IMR-90 (cell line): Measurements from ENCODE around the gene OR8G5. TPM values are rescaled to one million over a fixed set of nuclear protein-coding genes. Genes with fewer than 3 reads are reported as not detected.

ENCODE experiments used
- ATAC-seq: fragments of 200-7000 bp; cut with Tn5 transposase; 2 replicates; pipeline ENCODE4 v1.9.1; 2020; ENCODE audit warnings: low read depth, mild to moderate bottlenecking, moderate library complexity
- BruUV-seq: library from RNA; stranded (reverse); fragments of 400-500 nt; replicated peaks from 2 replicates; lab custom pipeline; 2021; lab: Mats Ljungman, UMichigan
- CTCF ChIA-PET: fragments of 300-600 bp; formaldehyde crosslinking; extraction: SDS; loops from one replicate; lab custom pipeline; 2021; ENCODE audit warnings: antibody characterized with exemption; lab: Yijun Ruan, JAX
- POLR2A ChIA-PET: fragments of 300-600 bp; sonication (Branson Sonifier 250); formaldehyde crosslinking; loops from one replicate; lab custom pipeline; 2022; ENCODE audit warnings: antibody characterized with exemption; ENCODE audit not compliant: unreplicated experiment; lab: Charles Lee
- DNase-seq: peaks from one replicate; pipeline ENCODE4 v3.0.0; 2013
- H2AFZ ChIP-seq: replicated peaks from 2 replicates; pipeline ENCODE3; 2013; ENCODE audit warnings: low read length, mild to moderate bottlenecking; ENCODE audit not compliant: poor library complexity
- H2AK5ac ChIP-seq: 2 replicates; pipeline ENCODE4 v1.6.1; 2013; ENCODE audit warnings: low read depth, low read length, inconsistent platforms
- H2AK9ac ChIP-seq: replicated peaks from 2 replicates; pipeline ENCODE3; 2013; ENCODE audit warnings: mild to moderate bottlenecking, low read depth, low read length, moderate library complexity; ENCODE audit not compliant: poor library complexity
- H2BK120ac ChIP-seq: 2 replicates; pipeline ENCODE4 v1.6.1; 2013; ENCODE audit warnings: low read depth, low read length, inconsistent platforms
- H2BK15ac ChIP-seq: 3 replicates; pipeline ENCODE4 v1.6.1; 2013; ENCODE audit warnings: low read depth, low read length, inconsistent platforms
- H2BK20ac ChIP-seq: 2 replicates; pipeline ENCODE4 v1.6.1; 2013; ENCODE audit warnings: low read depth, mild to moderate bottlenecking, inconsistent platforms, low read length, moderate library complexity
- H2BK5ac ChIP-seq: 2 replicates; pipeline ENCODE4 v1.6.1; 2013; ENCODE audit warnings: mild to moderate bottlenecking, low read depth, low read length, inconsistent platforms; ENCODE audit not compliant: poor library complexity, severe bottlenecking
- H3K14ac ChIP-seq: replicated peaks from 2 replicates; pipeline ENCODE4 v1.6.1; 2013; ENCODE audit warnings: low read depth, low read length, inconsistent platforms
- H3K18ac ChIP-seq: 2 replicates; pipeline ENCODE4 v1.6.1; 2013; ENCODE audit warnings: low read depth, low read length, control low read depth
- H3K23ac ChIP-seq: 2 replicates; pipeline ENCODE4 v1.6.1; 2013; ENCODE audit warnings: low read depth, low read length, inconsistent platforms
- H3K27ac ChIP-seq: 2 replicates; pipeline ENCODE4 v1.5.1; 2013; ENCODE audit warnings: mild to moderate bottlenecking, control low read depth, low read length; ENCODE audit not compliant: insufficient read depth
- H3K27me3 ChIP-seq: 2 replicates; pipeline ENCODE4 v1.6.1; 2013; ENCODE audit warnings: low read length; ENCODE audit not compliant: control insufficient read depth, insufficient read depth
- H3K36me3 ChIP-seq: 2 replicates; pipeline ENCODE4 v1.6.1; 2013; ENCODE audit warnings: low read length, mixed read lengths; ENCODE audit not compliant: control insufficient read depth, insufficient read depth
- H3K4ac ChIP-seq: 2 replicates; pipeline ENCODE4 v1.6.1; 2013; ENCODE audit warnings: low read depth, low read length, inconsistent platforms
- H3K4me1 ChIP-seq: 2 replicates; pipeline ENCODE4 v1.6.1; 2013; ENCODE audit warnings: low read length, mixed read lengths; ENCODE audit not compliant: control insufficient read depth, insufficient read depth
- H3K4me2 ChIP-seq: 2 replicates; pipeline ENCODE4 v1.6.1; 2013; ENCODE audit warnings: low read depth, mild to moderate bottlenecking, control low read depth, low read length, moderate library complexity
- H3K4me3 ChIP-seq: 2 replicates; pipeline ENCODE4 v1.5.1; 2013; ENCODE audit warnings: low read depth, mild to moderate bottlenecking, control low read depth, low read length, moderate library complexity; ENCODE audit not compliant: insufficient read depth
- H3K56ac ChIP-seq: 2 replicates; pipeline ENCODE4 v1.6.1; 2013; ENCODE audit warnings: low read length, inconsistent platforms; ENCODE audit not compliant: insufficient read depth; ENCODE audit errors: extremely low read depth
- H3K79me1 ChIP-seq, 2 experiments: 2 replicates each; pipeline ENCODE4 v1.6.1; 2013; ENCODE audit warnings: low read length in 2 of 2, inconsistent platforms in 1 of 2, low read depth in 1 of 2
- H3K9ac ChIP-seq: 2 replicates; pipeline ENCODE4 v1.6.1; 2013; ENCODE audit warnings: low read depth, low read length, control low read depth
- H3K9me1 ChIP-seq: 2 replicates; pipeline ENCODE4 v1.6.1; 2013; ENCODE audit warnings: low read length, inconsistent platforms; ENCODE audit not compliant: insufficient read depth
- H3K9me3 ChIP-seq: 2 replicates; pipeline ENCODE4 v1.6.1; 2013; ENCODE audit warnings: low read length; ENCODE audit not compliant: control insufficient read depth, insufficient read depth
- H4K20me1 ChIP-seq: 2 replicates; pipeline ENCODE4 v1.6.1; 2013; ENCODE audit warnings: low read length, inconsistent platforms; ENCODE audit not compliant: insufficient read depth
- H4K5ac ChIP-seq: 2 replicates; pipeline ENCODE4 v1.6.1; 2013; ENCODE audit warnings: mild to moderate bottlenecking, low read depth, low read length, control low read depth
- H4K8ac ChIP-seq, 2 experiments: 2 replicates each; pipeline ENCODE4 v1.6.1; 2013; ENCODE audit warnings: low read depth in 2 of 2, low read length in 2 of 2, control low read depth in 1 of 2, inconsistent platforms in 1 of 2
- H4K91ac ChIP-seq: 2 replicates; pipeline ENCODE4 v1.6.1; 2013; ENCODE audit warnings: low read depth, low read length, inconsistent platforms; ENCODE audit not compliant: insufficient read depth
- BHLHE40 ChIP-seq: fragments of 150-350 bp; IDR thresholded peaks from 2 replicates; pipeline ENCODE4 v1.6.1; 2016; ENCODE audit warnings: mild to moderate bottlenecking, low read depth, low read length
- CEBPB ChIP-seq: IDR thresholded peaks from 2 replicates; pipeline ENCODE4 v1.6.1; 2012; ENCODE audit warnings: low read depth, low read length, improper control_type of control experiment
- CHD1 ChIP-seq: IDR thresholded peaks from 2 replicates; pipeline ENCODE4 v1.6.1; 2012; ENCODE audit warnings: low read depth, low read length, improper control_type of control experiment
- ELK1 ChIP-seq: fragments of 150-350 bp; IDR thresholded peaks from 2 replicates; pipeline ENCODE4 v1.6.1; 2016; ENCODE audit warnings: low read depth, mild to moderate bottlenecking, low read length, moderate library complexity, borderline replicate concordance
- FOS ChIP-seq: fragments of 150-350 bp; IDR thresholded peaks from 2 replicates; pipeline ENCODE4 v1.6.1; 2016; ENCODE audit warnings: low read depth, low read length
- MAFK ChIP-seq: IDR thresholded peaks from 2 replicates; pipeline ENCODE4 v1.6.1; 2012; ENCODE audit warnings: low read depth, low read length, improper control_type of control experiment
- MAZ ChIP-seq: IDR thresholded peaks from 2 replicates; pipeline ENCODE4 v1.6.1; 2012; ENCODE audit warnings: low read depth, mild to moderate bottlenecking, low read length, improper control_type of control experiment, moderate library complexity, borderline replicate concordance
- MXI1 ChIP-seq: IDR thresholded peaks from 2 replicates; pipeline ENCODE4 v1.6.1; 2012; ENCODE audit warnings: low read depth, mild to moderate bottlenecking, low read length, moderate library complexity, borderline replicate concordance
- NFE2L2 ChIP-seq: fragments of 150-350 bp; IDR thresholded peaks from 2 replicates; pipeline ENCODE4 v1.6.1; 2016; ENCODE audit warnings: low read depth, mild to moderate bottlenecking, low read length
- RAD21 ChIP-seq: IDR thresholded peaks from 2 replicates; pipeline ENCODE4 v1.6.1; 2012; ENCODE audit warnings: low read length, improper control_type of control experiment
- RCOR1 ChIP-seq: IDR thresholded peaks from 2 replicates; pipeline ENCODE4 v1.6.1; 2012; ENCODE audit warnings: mild to moderate bottlenecking, low read length, improper control_type of control experiment; ENCODE audit not compliant: insufficient replicate concordance
- WGBS, 2 experiments: methylation state at CpG; one replicate each; pipeline versions ENCODE4 v1.1.5 to v1.1.7; 2013; ENCODE audit warnings: missing lambda C conversion rate in 2 of 2; ENCODE audit not compliant: insufficient read length in 1 of 2; ENCODE audit errors: extremely low coverage in 2 of 2; 5-methylcytosine and 5-hydroxymethylcytosine counted together
- dilution Hi-C: fragments of 300-500 bp; cut with HindIII; formaldehyde crosslinking; loops from one replicate; pipeline ENCODE4 v1.14.3; 2018; ENCODE audit warnings: low sequenced_read_pairs; ENCODE audit not compliant: unreplicated experiment
- in situ Hi-C: fragments of 300-500 bp; cut with MboI; formaldehyde crosslinking; loops from 3 replicates; pipeline ENCODE4 v1.14.3; 2019; ENCODE audit warnings: low sequenced_read_pairs, inconsistent platforms, mixed read lengths
- intact Hi-C: fragments of 100-400 bp; cut with micrococcal nuclease; formaldehyde crosslinking; loops from 2 replicates; pipeline ENCODE4 v1.10.0; 2022
- polyA plus RNA-seq, 3 experiments: library from polyadenylated mRNA; depleted of rRNA; stranded (reverse); fragments of >200 nt; gene quantifications; 2 replicates each; pipeline ENCODE4 v1.2.3, GENCODE V29; 2012; ENCODE audit warnings: low replicate concordance in 1 of 3
- total RNA-seq: library from RNA; depleted of rRNA; stranded (reverse); fragments of >200 nt; gene quantifications from 2 replicates; pipeline ENCODE4 v1.2.3, GENCODE V29; 2012
- TF ChIP-seq, protein P1 (sequence below): fragments of 150-350 bp; IDR thresholded peaks from 2 replicates; pipeline ENCODE4 v1.6.1; 2017; ENCODE audit warnings: mild to moderate bottlenecking, antibody characterized with exemption, low read length, low read depth
- TF ChIP-seq, protein P2 (sequence below): conservative IDR thresholded peaks from 2 replicates; pipeline ENCODE4 v1.5.1; 2012; ENCODE audit warnings: mild to moderate bottlenecking, low read depth, low read length, improper control_type of control experiment

Gene OR8G5
- total and polyA plus RNA-seq, 2 of the 4 experiments (the other 2 are of a cell fraction) = not detected

- no TSS peak for BruUV-seq
- dilution Hi-C loops (no loop called here), intact Hi-C loops (no loop called here), in situ Hi-C loops (no loop called here)
- Histone ChIP-seq H2AK5ac (no peak overlapping the region), H4K5ac (no peak overlapping the region; the same call in 1 of the 2 replicates), H3K4me1 (peaks cover 3% of the 10 kb centered on the region), H3K9me1 (peaks cover 7% of the 10 kb centered on the region; the same call in 1 of the 2 replicates), H2AK9ac (no peak overlapping the region), H3K27ac (no peak overlapping the region), H4K8ac (peak overlapping the region in 1 of 2 experiments; percentile 51; a peak in 2 of 4 replicates), H4K91ac (peak overlapping the region; percentile 55; the same call in 1 of the 2 replicates), H3K27me3 (no peaks in the 10 kb centered on the region), H3K36me3 (no peaks in the 10 kb centered on the region), H3K23ac (no peak overlapping the region), H2BK120ac (peak overlapping the region; percentile 76), H3K9me3 (no peaks in the 10 kb centered on the region), H3K9ac (no peak overlapping the region), H3K4me2 (no peak overlapping the region), H3K56ac (no peak overlapping the region), H2BK5ac (peak overlapping the region; percentile 10), H3K4ac (peak overlapping the region; percentile 85), H2AFZ (no peak overlapping the region), H3K4me3 (no peak overlapping the region), H3K18ac (peak overlapping the region; percentile 67; the same call in 1 of the 2 replicates), H2BK15ac (no peak overlapping the region), H4K20me1 (no peaks in the 10 kb centered on the region), H3K79me1 (no peaks in the 10 kb centered on the region), H3K14ac (peak overlapping the region; percentile 17; the same call in 1 of the 2 replicates), H2BK20ac (peak overlapping the region; percentile 78; the same call in 1 of the 2 replicates)
- WGBS, 2 experiments = no CpG with 5 or more reads among the region's 3 CpGs
- CTCF ChIA-PET = interaction anchor here (1.3 kb wide), 1 partner anchor 124 kb away, joined by 3 read pairs; no protein-coding TSS in a partner anchor
- no peak for TF ChIP-seq MAZ
- TF ChIP-seq FOS = no peak
- no peak for TF ChIP-seq BHLHE40
- no peak for TF ChIP-seq ELK1
- TF ChIP-seq RCOR1 = no peak
- no peak for TF ChIP-seq CEBPB
- TF ChIP-seq RAD21 = no peak
- TF ChIP-seq NFE2L2 = no peak
- TF ChIP-seq, protein P1, sequence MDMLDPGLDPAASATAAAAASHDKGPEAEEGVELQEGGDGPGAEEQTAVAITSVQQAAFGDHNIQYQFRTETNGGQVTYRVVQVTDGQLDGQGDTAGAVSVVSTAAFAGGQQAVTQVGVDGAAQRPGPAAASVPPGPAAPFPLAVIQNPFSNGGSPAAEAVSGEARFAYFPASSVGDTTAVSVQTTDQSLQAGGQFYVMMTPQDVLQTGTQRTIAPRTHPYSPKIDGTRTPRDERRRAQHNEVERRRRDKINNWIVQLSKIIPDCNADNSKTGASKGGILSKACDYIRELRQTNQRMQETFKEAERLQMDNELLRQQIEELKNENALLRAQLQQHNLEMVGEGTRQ = no peak
- TF ChIP-seq CHD1 = no peak
- TF ChIP-seq MAFK = no peak
- TF ChIP-seq, protein P2, sequence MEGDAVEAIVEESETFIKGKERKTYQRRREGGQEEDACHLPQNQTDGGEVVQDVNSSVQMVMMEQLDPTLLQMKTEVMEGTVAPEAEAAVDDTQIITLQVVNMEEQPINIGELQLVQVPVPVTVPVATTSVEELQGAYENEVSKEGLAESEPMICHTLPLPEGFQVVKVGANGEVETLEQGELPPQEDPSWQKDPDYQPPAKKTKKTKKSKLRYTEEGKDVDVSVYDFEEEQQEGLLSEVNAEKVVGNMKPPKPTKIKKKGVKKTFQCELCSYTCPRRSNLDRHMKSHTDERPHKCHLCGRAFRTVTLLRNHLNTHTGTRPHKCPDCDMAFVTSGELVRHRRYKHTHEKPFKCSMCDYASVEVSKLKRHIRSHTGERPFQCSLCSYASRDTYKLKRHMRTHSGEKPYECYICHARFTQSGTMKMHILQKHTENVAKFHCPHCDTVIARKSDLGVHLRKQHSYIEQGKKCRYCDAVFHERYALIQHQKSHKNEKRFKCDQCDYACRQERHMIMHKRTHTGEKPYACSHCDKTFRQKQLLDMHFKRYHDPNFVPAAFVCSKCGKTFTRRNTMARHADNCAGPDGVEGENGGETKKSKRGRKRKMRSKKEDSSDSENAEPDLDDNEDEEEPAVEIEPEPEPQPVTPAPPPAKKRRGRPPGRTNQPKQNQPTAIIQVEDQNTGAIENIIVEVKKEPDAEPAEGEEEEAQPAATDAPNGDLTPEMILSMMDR = no peak
- no peak for TF ChIP-seq MXI1
- DNase-seq = no peak
- no peak for ATAC-seq
- POLR2A ChIA-PET = interaction anchor here (0.6 kb wide), 1 partner anchor 25 kb away, joined by 3 read pairs; no protein-coding TSS in a partner anchor
Measured at GRCh38 chr11:124277804-124278203, 21.6 kb downstream of the OR8G5 start.
